ENCODE results near the gene EXOC4. TPM values are rescaled to one million over a fixed set of nuclear protein-coding genes. Genes with fewer than 3 reads are reported as not detected.

EXOC4 gene
- total RNA-seq, 1 experiment from 2014 or later, result 71.0 TPM

- in situ Hi-C loops (cut with HindIII; ENCODE audit: low pct_unique_long_range_greater_than_20kb, low sequenced_read_pairs), result no loop called here
- ChIA-PET POLR2A (interaction anchor here (0.6 kb wide), 1 partner anchor 46 kb away, joined by 4 read pairs; no protein-coding TSS in a partner anchor), CTCF (no interaction called here)
- intact Hi-C loops (cut with micrococcal nuclease; ENCODE audit: unreplicated experiment), result no loop called here
- no peak overlapping the region for H3K27ac ChIP-seq (ENCODE audit: low read length)
- ATAC-seq (no peak), DNase-seq (ENCODE audit: low read depth, low spot score) (no peak)
- no TSS peak for BruUV-seq (replicated peaks)
- H3K27me3 ChIP-seq (ENCODE audit: control insufficient read depth, insufficient read depth, low read length), result no peaks in the 10 kb centered on the region
- no peaks in the 10 kb centered on the region for H3K36me3 ChIP-seq (ENCODE audit: control insufficient read depth, insufficient read depth, low read length)
- H3K4me1 ChIP-seq (ENCODE audit: control insufficient read depth, insufficient read depth, low read length), result no peaks in the 10 kb centered on the region
- no peaks in the 10 kb centered on the region for H3K9me3 ChIP-seq (ENCODE audit: control insufficient read depth, insufficient read depth, low read depth, low read length)
- H3K4me3 ChIP-seq (ENCODE audit: low read depth in 2 of 2, low read length in 2 of 2), result no peak overlapping the region
- no peak for TF ChIP-seq POLR2AphosphoS5 (IDR thresholded peaks at IDR 0.05; ENCODE audit: low read depth, low read length)
- TF ChIP-seq SIN3A (IDR thresholded peaks at IDR 0.05; ENCODE audit: borderline replicate concordance, insufficient read depth, low read depth, low read length), result no peak
- no peak for TF ChIP-seq REST (IDR thresholded peaks at IDR 0.05; ENCODE audit: insufficient read depth in 1 of 2, low read depth in 2 of 2, low read length in 1 of 2)
- TF ChIP-seq CTCF (IDR thresholded peaks at IDR 0.05), result no peak
- TF ChIP-seq TCF7L2 (IDR thresholded peaks at IDR 0.05; ENCODE audit: low read depth, low read length), result no peak
Observed at GRCh38 chr7:133545618-133546017, 292.7 kb downstream of the EXOC4 start.

GRCh38 chr7:133547981-133548380 is 295.1 kb downstream of the EXOC4 start:
- ATAC-seq, result no peak

More at GRCh38 chr7:133547981-133548380, 295.1 kb downstream of the EXOC4 start:
- Histone ChIP-seq H3K36me3 (ENCODE audit: control insufficient read depth, insufficient read depth, low read length) (no peaks in the 10 kb centered on the region), H3K27ac (ENCODE audit: low read length) (no peak overlapping the region), H3K27me3 (ENCODE audit: control insufficient read depth, insufficient read depth, low read length) (no peaks in the 10 kb centered on the region), H3K9me3 (ENCODE audit: control insufficient read depth, insufficient read depth, low read depth, low read length) (no peaks in the 10 kb centered on the region), H3K4me3 (ENCODE audit: low read depth in 2 of 2, low read length in 2 of 2) (no peak overlapping the region), H3K4me1 (ENCODE audit: control insufficient read depth, insufficient read depth, low read length) (no peaks in the 10 kb centered on the region)
- intact Hi-C loops (cut with micrococcal nuclease; ENCODE audit: unreplicated experiment), result no loop called here
- DNase-seq (ENCODE audit: low read depth, low spot score), result no peak
- in situ Hi-C loops (cut with HindIII; ENCODE audit: low pct_unique_long_range_greater_than_20kb, low sequenced_read_pairs), result no loop called here
- BruUV-seq (replicated peaks), result no TSS peak
- CTCF ChIA-PET, result no interaction called here
- POLR2A ChIA-PET, result no interaction called here
- TF ChIP-seq CTCF (IDR thresholded peaks at IDR 0.05), result no peak
- no peak for TF ChIP-seq TCF7L2 (IDR thresholded peaks at IDR 0.05; ENCODE audit: low read depth, low read length)
- TF ChIP-seq REST (IDR thresholded peaks at IDR 0.05; ENCODE audit: insufficient read depth in 1 of 2, low read depth in 2 of 2, low read length in 1 of 2), result no peak
- no peak for TF ChIP-seq SIN3A (IDR thresholded peaks at IDR 0.05; ENCODE audit: borderline replicate concordance, insufficient read depth, low read depth, low read length)
- no peak for TF ChIP-seq POLR2AphosphoS5 (IDR thresholded peaks at IDR 0.05; ENCODE audit: low read depth, low read length)

Measured in Panc1 (cell line).